OCI-LY1 (cell line): Measurements from ENCODE around the gene ZNF579.

Experiments
- CTCF ChIP-seq: fragments of 200-600 bp; sonication (generic), shearing (Covaris generic); IDR thresholded peaks from 2 replicates; pipeline ENCODE4 v1.5.1; 2017; ENCODE audit warnings: mild to moderate bottlenecking, antibody characterized with exemption, low read length, moderate library complexity, mixed read lengths
- EZH2 ChIP-seq: fragments of 200-600 bp; sonication (generic), shearing (Covaris generic); IDR thresholded peaks from 2 replicates; pipeline ENCODE4 v1.8.0; 2017; ENCODE audit warnings: borderline replicate concordance, mixed run types, mild to moderate bottlenecking, antibody characterized with exemption, low read length, moderate library complexity, mixed read lengths

- TF ChIP-seq CTCF: no peak
- TF ChIP-seq EZH2: no peak
Observed at GRCh38 chr19:55622242-55622969, 41.8 kb upstream of the ZNF579 start.
